CD4-positive, alpha-beta T cell treated with Interleukin-12 subunit alpha and Interleukin-12 subunit beta, for 1 hour (primary cell): ENCODE results near the gene ZMIZ1.
A peak's percentile ranks its signal among the peaks of the same experiment; 100 is the strongest.

ENCODE experiments used
- DNase-seq: peaks from one replicate; pipeline ENCODE4 v3.0.0-alpha.2; 2020

ZMIZ1 gene

DNA sequence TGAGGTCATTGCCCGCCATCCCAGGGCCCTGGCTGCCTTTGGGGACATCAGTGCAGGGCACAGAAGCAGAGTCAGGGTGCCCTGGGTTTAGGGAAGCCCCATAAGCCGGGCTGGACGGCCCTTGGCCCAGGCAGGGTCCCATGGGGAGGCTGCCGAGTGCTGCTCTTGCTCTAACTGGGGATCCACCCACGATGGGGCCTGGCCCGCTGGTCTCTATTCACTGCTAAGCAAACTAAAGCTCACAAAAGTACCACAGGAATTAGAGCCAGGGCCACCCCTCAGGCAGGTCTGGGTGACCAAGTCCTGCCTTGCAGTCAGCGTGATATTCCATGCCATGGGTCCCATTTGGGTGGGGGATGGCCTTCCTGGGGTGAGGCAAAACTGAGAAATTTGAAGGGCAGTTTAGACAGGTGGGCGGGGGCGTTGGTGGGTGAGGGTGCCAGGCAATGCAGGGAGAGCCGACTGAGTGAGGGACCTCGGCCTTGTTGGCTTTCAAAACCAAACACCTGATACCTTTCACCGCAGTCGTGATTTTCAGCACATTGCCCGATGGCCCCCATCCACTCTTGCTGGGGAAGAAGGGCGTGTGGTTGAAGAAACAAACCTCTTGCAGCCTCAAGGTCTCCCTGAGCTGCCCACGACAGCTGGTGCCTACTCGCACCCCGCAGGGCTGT is 185.7 kb downstream of the ZMIZ1 start:
- DNase-seq, result no peak

DNA sequence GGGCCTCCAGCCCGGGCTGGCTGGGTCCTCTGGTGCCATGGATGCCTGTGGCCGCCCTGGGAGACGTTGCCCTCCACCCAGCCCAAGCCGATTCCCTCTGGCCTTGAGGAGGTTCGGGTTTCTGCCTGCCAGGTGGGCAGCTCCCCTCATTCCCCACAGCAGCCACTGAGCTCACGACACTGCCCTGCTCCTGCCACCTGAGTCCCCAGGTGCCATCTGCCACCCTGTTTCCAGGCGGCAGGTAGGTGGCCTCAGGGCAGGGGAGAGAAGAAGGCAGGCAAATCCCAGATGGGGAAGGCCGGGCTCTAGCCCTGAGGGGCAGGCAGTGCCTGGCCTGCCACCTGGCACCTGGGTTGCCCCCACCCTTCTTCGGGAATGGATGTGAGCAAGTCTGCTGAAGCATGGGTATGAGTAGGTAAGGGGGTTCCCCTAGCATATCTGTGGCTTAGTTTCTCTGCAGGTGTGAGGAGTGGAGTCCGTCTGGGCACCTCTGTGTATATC is 186.3 kb downstream of the ZMIZ1 start:
- no peak for DNase-seq

DNA sequence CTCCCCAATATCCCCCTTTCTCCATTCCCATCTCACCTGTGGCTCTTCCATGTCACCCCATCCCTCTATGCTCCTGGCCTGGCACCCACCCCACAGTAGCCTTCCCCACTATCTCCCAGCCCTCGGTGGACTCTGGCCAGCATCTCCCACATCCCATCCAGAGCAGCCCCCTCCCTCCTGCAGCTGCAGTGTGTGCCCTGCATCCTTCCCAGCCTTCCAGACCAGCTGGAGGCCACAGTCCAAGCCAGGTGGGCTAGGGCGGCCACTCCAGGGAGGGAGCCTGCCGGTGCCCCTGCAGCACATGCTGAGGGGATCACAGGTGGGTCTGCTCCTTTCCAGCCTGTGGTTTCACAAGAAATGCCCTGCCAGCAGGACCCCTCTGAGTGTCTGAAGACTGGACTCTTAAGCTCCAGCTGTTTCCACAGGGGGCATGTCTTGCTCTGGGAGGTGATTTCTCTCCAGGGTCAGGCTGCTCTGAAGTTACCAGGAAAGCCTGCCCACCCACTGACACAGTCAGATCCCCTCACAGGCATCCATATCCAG is 187.6 kb downstream of the ZMIZ1 start:
- no peak for DNase-seq

DNA sequence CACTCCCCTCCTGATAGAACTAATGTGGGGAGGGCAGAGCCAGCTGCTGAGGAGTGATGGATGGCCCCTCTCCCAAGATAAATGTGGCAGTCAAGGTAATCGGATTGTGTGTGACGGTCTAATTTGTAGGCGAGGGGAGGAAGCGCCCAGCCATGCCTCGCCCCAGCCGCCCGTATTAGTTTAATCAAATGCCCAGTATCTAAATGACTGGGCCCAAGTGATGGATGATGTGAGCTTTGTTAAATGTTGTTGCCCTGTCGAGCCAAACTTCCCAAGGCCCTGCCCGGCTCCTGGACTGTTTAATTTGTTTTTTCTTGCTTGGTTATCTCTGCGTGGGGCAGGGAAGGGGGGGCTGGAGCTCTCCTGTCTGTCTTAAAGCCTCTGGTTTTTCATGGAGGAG is 190.1 kb downstream of the ZMIZ1 start:
- DNase-seq, result no peak

DNA sequence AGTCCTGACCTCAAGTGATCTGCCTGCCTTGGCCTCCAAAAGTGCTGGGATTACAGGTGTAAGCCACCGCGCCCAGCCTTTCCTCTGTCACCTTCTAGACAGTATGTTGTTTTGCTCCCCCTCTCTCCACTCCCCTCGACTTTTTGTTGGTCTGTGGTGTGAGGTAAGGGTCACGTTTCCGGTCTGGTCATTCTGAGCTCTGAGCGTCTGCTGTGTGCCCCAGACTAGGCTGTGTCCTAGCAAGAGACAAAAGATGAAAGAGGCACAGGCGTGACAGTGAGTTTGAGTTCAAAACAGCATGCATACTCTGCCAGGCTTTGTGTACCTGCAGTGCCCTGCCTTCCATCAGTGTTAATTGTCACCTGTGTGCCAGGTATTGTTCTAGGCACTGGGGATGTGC is 191.1 kb downstream of the ZMIZ1 start:
- no peak for DNase-seq

DNA sequence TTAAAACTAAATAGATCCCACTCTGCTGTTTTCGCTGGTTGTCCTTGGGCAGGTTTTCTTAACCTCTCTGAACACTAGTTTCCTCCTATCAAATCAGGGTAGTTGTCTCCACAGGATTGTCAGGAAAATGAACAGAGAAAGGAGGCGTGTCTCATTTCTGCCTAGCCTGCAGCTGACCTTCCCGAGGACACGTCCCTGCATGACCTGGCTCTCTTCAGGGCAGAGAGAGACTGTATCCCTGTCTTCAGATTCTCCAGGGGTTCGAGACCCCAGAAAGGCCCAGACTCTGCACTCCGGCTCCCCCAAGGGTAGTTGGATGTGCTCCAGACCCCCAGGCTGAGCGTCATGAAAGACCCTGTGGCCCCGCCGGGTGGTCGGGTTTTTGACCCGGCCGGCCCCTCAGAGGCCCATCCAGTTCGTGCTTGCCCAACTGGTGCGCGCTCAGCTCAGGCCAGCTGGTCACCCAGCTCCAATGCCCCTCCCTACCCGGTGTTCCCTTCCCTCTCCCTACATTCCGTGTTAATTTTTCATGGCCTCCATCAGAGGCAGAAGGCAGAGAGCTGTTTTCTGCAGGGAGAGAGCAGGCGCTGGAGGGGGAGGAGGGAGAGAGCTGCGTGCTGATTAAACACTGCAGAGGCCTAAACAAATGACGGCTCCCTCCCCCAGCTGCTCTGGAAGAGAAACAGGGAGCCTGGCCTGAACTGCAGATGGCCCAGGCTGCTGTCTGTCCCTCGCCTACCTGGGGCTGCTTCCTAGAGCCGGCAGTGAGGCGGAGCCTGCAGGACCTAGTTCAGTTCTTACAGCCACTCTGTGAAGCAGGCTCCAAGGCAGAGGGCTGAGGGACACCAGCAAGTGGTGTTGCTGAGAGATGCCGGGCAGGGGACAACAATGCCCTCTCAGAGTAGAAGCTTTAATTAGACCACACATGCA is 192.3 kb downstream of the ZMIZ1 start:
- no peak for DNase-seq

DNA sequence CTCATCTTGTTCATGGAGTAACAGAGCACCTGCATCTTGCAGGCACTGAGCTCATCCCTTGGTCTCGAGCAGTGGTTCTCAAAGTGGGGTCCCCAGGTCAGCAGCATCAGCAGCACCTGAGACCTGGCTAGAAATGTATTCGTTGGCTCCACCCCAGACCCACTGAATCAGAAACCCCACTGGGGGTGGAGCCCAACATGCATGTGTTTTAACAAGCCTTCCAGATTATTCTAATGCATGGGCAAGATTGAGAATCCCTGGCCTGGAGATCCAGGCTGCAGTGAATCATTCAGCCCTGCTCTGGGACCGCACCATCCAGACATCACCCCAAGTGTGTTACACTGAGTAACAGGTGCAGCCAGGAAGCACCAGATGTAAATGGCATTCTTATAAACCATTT is 193.4 kb downstream of the ZMIZ1 start:
- DNase-seq, result no peak

DNA sequence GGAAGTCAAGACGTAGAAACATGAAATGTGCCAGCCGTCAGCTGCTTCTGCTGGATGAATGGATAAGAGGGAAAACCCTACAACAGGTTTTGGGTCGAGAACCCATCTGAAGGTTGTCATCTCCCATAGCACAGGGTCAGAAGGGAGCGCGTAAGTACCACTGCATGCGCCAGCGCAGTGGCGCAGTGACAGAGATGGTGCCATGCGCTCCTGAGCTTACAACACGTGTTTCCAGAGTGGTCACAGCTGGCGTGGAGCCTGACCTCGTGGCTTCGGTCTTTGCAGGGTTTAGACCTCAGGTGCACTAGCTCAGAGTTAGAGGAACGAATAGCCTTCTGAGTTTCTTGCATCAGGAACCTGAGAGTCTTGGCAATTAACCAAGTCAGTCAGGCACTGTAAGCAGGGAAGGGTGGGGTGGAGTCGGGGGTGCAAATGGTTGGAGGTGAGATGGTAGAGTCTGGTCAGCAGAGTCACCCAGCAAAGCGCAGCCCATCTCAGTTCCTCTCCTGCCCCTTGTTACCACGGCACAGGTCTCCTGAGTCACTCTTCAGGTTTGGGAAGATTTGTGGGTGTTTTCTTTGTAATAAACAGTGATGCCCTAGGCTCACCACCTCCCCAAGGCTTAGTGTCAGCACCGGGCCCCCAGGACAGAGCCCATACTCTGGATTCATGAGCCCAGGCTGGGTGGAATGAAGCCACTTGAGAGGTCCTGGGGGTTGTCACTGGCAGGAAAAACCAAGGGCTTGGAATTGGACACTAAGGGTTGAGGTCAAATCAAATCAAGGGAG is 194.4 kb downstream of the ZMIZ1 start:
- DNase-seq, result no peak

GRCh38 chr10:79263939-79264338 is 195.2 kb downstream of the ZMIZ1 start:
- DNase-seq, result no peak

DNA sequence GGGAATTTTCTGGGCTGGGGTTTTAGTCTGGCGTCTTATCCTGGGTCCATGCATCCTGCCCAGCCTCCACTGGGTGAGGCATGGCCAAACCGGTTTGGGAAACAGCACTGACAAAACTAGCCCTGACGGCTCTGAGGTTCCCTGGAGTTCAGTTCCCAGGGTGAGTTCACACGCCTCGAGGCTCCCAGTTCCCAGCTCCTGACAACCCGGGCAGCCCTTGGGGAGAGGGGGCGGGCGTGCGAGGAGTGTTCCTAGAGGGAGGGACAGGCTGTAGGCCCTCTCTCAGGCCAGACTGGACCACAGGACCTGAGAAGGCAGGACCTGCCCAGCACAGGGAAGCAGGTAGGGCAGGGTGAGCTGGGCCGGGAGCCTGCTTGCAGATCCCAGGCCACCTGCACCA is 196.2 kb downstream of the ZMIZ1 start:
- DNase-seq, result no peak

DNA sequence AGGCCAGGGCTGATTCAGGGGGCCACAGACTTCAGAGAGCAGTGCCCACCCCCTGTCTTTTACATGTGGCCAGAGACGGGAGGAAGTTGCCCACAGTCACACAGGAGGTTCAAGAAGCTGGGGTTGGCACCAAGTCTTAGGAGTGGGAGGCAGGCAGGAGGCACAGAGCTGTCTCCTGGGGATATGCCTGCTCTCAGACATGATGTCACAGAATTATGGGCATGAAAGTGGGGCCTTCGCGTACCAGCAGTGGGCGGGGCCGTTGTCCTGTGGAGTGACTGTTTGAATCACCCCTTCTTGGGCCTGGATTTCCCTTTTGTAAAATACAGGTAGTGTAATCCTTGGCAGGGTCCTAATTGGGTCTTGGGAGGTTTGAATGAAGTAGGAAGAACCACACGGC is 197.3 kb downstream of the ZMIZ1 start:
- DNase-seq, result no peak

GRCh38 chr10:79266543-79267312 is 198.0 kb downstream of the ZMIZ1 start:
- DNase-seq, result peak; percentile 39

DNA sequence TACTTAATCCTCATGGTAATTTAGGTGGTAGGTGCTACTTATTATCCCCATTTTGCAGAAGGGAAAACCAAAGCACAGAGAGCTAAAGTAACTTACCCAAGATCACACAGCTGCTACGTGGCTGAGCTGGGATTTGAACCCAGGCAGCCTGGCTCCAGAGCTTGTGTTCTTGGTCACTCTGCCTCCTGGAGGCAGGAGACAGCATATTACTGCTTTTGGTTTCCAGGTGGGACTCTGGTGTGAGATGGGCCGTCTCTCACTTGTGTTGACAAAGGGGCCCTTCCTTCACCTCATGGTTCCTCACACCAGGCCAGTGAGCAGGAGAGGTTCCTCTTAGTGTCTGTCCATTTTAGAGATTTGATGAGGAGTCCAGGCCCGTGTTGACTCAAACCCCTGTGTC is 198.7 kb downstream of the ZMIZ1 start:
- DNase-seq, result no peak

- DNase-seq, result no peak
Measured at GRCh38 chr10:79268161-79268601, 199.4 kb downstream of the ZMIZ1 start.

DNA sequence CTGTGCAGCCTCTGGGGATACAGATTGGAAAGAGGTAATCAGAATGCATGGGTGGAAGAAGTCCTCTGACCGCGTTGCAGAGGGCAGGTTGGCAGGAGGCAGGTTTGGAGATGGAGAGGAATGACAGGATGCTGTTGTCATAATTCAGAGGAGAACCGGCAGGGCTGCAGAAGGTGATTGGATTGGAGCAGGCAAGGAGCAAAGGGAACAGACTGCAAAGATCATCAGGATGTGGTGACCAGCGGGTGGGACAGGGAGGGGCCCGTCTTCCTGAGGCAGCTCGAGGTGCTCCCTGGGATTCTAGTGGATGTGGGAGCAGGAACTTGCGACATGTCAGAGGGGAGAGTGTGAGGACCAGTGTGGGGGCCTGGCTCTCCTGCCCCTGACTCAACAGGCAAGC is 200.0 kb downstream of the ZMIZ1 start:
- no peak for DNase-seq

GRCh38 chr10:79269443-79269842 is 200.7 kb downstream of the ZMIZ1 start:
- DNase-seq, result no peak

GRCh38 chr10:79269969-79270368 is 201.2 kb downstream of the ZMIZ1 start:
- no peak for DNase-seq

GRCh38 chr10:79270466-79271246 is 201.9 kb downstream of the ZMIZ1 start:
- DNase-seq, result no peak

DNA sequence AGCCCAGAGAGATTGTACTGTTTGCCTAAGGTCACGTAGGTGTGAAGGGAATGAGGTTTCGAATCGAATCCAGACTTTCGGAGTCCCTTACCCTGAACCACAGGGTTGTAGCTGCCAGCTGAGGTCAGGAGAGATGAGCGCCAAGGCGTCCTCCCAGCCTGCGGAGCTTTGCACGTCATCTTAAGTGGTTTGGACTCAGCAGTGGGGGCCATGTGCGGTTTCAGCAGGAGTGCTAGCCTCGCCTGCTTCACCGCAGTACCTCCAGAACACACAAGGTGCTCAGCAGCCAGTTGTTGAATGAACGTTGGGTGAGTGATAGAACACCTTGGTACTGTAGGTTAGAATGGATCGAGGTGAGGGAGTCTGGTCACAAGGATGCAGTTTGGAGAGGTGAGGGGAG is 203.6 kb downstream of the ZMIZ1 start:
- DNase-seq, result no peak

- no peak for DNase-seq
Measured at GRCh38 chr10:79273604-79274003, 204.8 kb downstream of the ZMIZ1 start.
